GM23338 (cell line): ENCODE data around the gene CNPY2. TPM values are rescaled to one million over a fixed set of nuclear protein-coding genes. Genes with fewer than 3 reads are reported as not detected.
"Not testable (repeated sequence)": the region's sequence is repeated elsewhere in the genome, so short reads cannot be mapped to it uniquely, and the experiment has no call there.

Source experiments
- ATAC-seq: fragments of 200-7000 bp; cut with Tn5 transposase; 3 replicates; pipeline ENCODE4 v1.9.1; 2020
- DNase-seq: peaks from one replicate; pipeline ENCODE4 v3.0.0-alpha.2; 2015; ENCODE audit warnings: low spot score
- H2AFZ ChIP-seq: fragments of 200-600 bp; sonication (generic); 2 replicates; pipeline ENCODE4 v1.8.0; 2016; ENCODE audit warnings: antibody characterized with exemption, mild to moderate bottlenecking, moderate library complexity
- H3F3A ChIP-seq: fragments of 200-600 bp; sonication (generic); replicated peaks from 2 replicates; pipeline ENCODE4 v1.8.0; 2017; ENCODE audit warnings: antibody characterized with exemption, mixed run types, low read depth
- H3K27ac ChIP-seq: fragments of 200-600 bp; sonication (generic); 2 replicates; pipeline ENCODE4 v1.6.1; 2016; ENCODE audit warnings: low read depth
- H3K27me3 ChIP-seq: fragments of 200-600 bp; sonication (generic); 2 replicates; pipeline ENCODE4 v1.8.0; 2016; ENCODE audit warnings: mild to moderate bottlenecking, mixed run types, moderate library complexity; ENCODE audit not compliant: insufficient read depth
- H3K36me3 ChIP-seq: fragments of 200-600 bp; sonication (generic); 2 replicates; pipeline ENCODE4 v1.8.0; 2016; ENCODE audit warnings: mild to moderate bottlenecking; ENCODE audit not compliant: insufficient read depth
- H3K4me1 ChIP-seq: fragments of 200-600 bp; sonication (generic); 2 replicates; pipeline ENCODE4 v1.8.0; 2016; ENCODE audit warnings: mild to moderate bottlenecking, moderate library complexity; ENCODE audit not compliant: insufficient read depth
- H3K4me2 ChIP-seq: fragments of 200-600 bp; sonication (generic); 2 replicates; pipeline ENCODE4 v1.7.1; 2017; ENCODE audit warnings: mixed run types
- H3K4me3 ChIP-seq: fragments of 200-600 bp; sonication (generic); 2 replicates; pipeline ENCODE4 v1.6.1; 2016; ENCODE audit warnings: mixed run types
- H3K79me2 ChIP-seq: fragments of 200-600 bp; sonication (generic); replicated peaks from 2 replicates; pipeline ENCODE4 v1.8.0; 2017; ENCODE audit warnings: mild to moderate bottlenecking; ENCODE audit not compliant: insufficient read depth
- H3K9me2 ChIP-seq: fragments of 200-600 bp; sonication (generic); 2 replicates; pipeline ENCODE4 v1.8.0; 2017; ENCODE audit not compliant: insufficient read depth
- H4K20me1 ChIP-seq: fragments of 200-600 bp; sonication (generic); replicated peaks from 2 replicates; pipeline ENCODE4 v1.8.0; 2017; ENCODE audit warnings: mild to moderate bottlenecking; ENCODE audit not compliant: insufficient read depth
- H3K27ac Mint-ChIP-seq: 2 replicates; pipeline ENCODE4 v1.8.0; 2020; ENCODE audit warnings: inconsistent platforms, mild to moderate bottlenecking, moderate library complexity, mixed read lengths
- H3K27me3 Mint-ChIP-seq: 3 replicates; pipeline ENCODE4 v1.8.0; 2022; ENCODE audit warnings: low read depth, mild to moderate bottlenecking, moderate library complexity, mixed read lengths, inconsistent platforms; ENCODE audit not compliant: insufficient read depth, poor library complexity
- H3K36me3 Mint-ChIP-seq: 3 replicates; pipeline ENCODE4 v1.8.0; 2021; ENCODE audit warnings: low read depth, mild to moderate bottlenecking, inconsistent platforms, moderate library complexity, mixed read lengths
- H3K4me1 Mint-ChIP-seq: 3 replicates; pipeline ENCODE4 v1.8.0; 2020; ENCODE audit warnings: mild to moderate bottlenecking, inconsistent platforms, mixed read lengths
- H3K4me3 Mint-ChIP-seq: 3 replicates; pipeline ENCODE4 v1.8.0; 2021; ENCODE audit warnings: moderate library complexity, mild to moderate bottlenecking, inconsistent platforms, mixed read lengths
- H3K9me3 Mint-ChIP-seq: 3 replicates; pipeline ENCODE4 v1.8.0; 2020; ENCODE audit warnings: moderate library complexity, mild to moderate bottlenecking, inconsistent platforms, mixed read lengths
- CREB1 ChIP-seq: fragments of 250-450 bp; sonication (Bioruptor Pico); IDR thresholded peaks from 2 replicates; pipeline ENCODE4 v1.5.0; 2020; ENCODE audit warnings: low read depth, mild to moderate bottlenecking, moderate library complexity
- CTCF ChIP-seq, 2 experiments: fragments of 200-600 bp in 1 of 2; sonication (generic) in 1 of 2; conservative IDR thresholded peaks; 2 replicates each; pipeline versions ENCODE4 v1.5.1 to v1.6.1; 2016 to 2017; ENCODE audit warnings: antibody characterized with exemption in 2 of 2, low read depth in 2 of 2, mild to moderate bottlenecking in 2 of 2, moderate library complexity in 1 of 2
- ETS1 ChIP-seq: IDR thresholded peaks from 2 replicates; pipeline ENCODE4 v1.6.1; 2016; ENCODE audit warnings: antibody characterized with exemption
- EZH2 ChIP-seq: fragments of 200-600 bp; sonication (generic); IDR thresholded peaks from one replicate; pipeline ENCODE4 v1.8.0; 2017; ENCODE audit warnings: antibody characterized with exemption, mild to moderate bottlenecking, low read depth; ENCODE audit not compliant: unreplicated experiment
- EZH2phosphoT487 ChIP-seq: fragments of 200-600 bp; sonication (generic); IDR thresholded peaks from one replicate; pipeline ENCODE4 v1.8.1; 2018; ENCODE audit warnings: antibody characterized with exemption; ENCODE audit not compliant: unreplicated experiment
- NANOG ChIP-seq: IDR thresholded peaks from 2 replicates; pipeline ENCODE4 v1.6.1; 2016; ENCODE audit warnings: antibody characterized with exemption, borderline replicate concordance
- ZNF114 ChIP-seq: fragments of 250-450 bp; sonication (Bioruptor Pico); IDR thresholded peaks from 2 replicates; pipeline ENCODE4 v1.5.0; 2020; ENCODE audit warnings: mild to moderate bottlenecking, moderate library complexity
- ZNF331 ChIP-seq: fragments of 250-450 bp; sonication (Bioruptor Pico); IDR thresholded peaks from 2 replicates; pipeline ENCODE4 v1.5.0; 2020; ENCODE audit warnings: low read depth, mild to moderate bottlenecking, moderate library complexity
- polyA plus RNA-seq: library from polyadenylated mRNA; unstranded; fragments of >200 nt; fragmentation: Nextera tagmentation; extraction: Ambion mirVana; gene quantifications from 2 replicates; pipeline ENCODE4 v1.2.1, GENCODE V29; 2016
- total RNA-seq: library from RNA; depleted of rRNA; stranded (reverse); fragments of >200 nt; shearing (Covaris generic); gene quantifications from 2 replicates; pipeline ENCODE4 v1.2.3, GENCODE V29; 2014

CNPY2 gene
- total and polyA plus RNA-seq, 2 experiments from 2014 or later = 119 to 316 TPM

GRCh38 chr12:56274299-56274698 is 41.5 kb downstream of the CNPY2 start:
- H3K27ac Mint-ChIP-seq = no peak overlapping the region
- H3K36me3 ChIP-seq = peaks cover 47% of the 10 kb centered on the region

GRCh38 chr12:56272468-56272867 is 43.3 kb downstream of the CNPY2 start:
- H3K9me3 Mint-ChIP-seq, H3K27me3 ChIP-seq, H3K27me3 Mint-ChIP-seq, H3K9me2 ChIP-seq, ATAC-seq, H2AFZ ChIP-seq, H3K4me3 Mint-ChIP-seq, DNase-seq, H3K4me3 ChIP-seq, H3K4me1 ChIP-seq, H3K27ac ChIP-seq, H3K79me2 ChIP-seq, H3K4me2 ChIP-seq, H3K4me1 Mint-ChIP-seq, H3K27ac Mint-ChIP-seq, H4K20me1 ChIP-seq: not testable (repeated sequence)
- H3F3A ChIP-seq = peaks cover 34% of the 10 kb centered on the region
- peaks cover 37% of the 10 kb centered on the region for H3K36me3 ChIP-seq
- H3K36me3 Mint-ChIP-seq = peaks cover 74% of the 10 kb centered on the region

More at GRCh38 chr12:56274299-56274698, 41.5 kb downstream of the CNPY2 start:
- H2AFZ ChIP-seq = no peak overlapping the region
- H3K4me3 ChIP-seq = no peak overlapping the region
- H3K4me1 ChIP-seq = no peaks in the 10 kb centered on the region
- Mint-ChIP-seq H3K9me3 (no peaks in the 10 kb centered on the region), H3K4me3 (no peak overlapping the region), H3K4me1 (no peaks in the 10 kb centered on the region), H3K36me3 (peaks cover 82% of the 10 kb centered on the region), H3K27me3 (no peaks in the 10 kb centered on the region)
- no peaks in the 10 kb centered on the region for H3K9me2 ChIP-seq
- peaks cover 2% of the 10 kb centered on the region; the same call in 1 of the 2 replicates for H4K20me1 ChIP-seq
- H3K27me3 ChIP-seq = no peaks in the 10 kb centered on the region
- H3K4me2 ChIP-seq = no peak overlapping the region
- TF ChIP-seq NANOG (no peak), ZNF114 (CRISPR knock-in tag) (no peak), EZH2phosphoT487 (no peak), ETS1 (no peak), ZNF331 (CRISPR knock-in tag) (no peak)
- no peak overlapping the region for H3K27ac ChIP-seq
- H3F3A ChIP-seq = peaks cover 31% of the 10 kb centered on the region
- no peaks in the 10 kb centered on the region for H3K79me2 ChIP-seq
- no peak for DNase-seq
- no peak for ATAC-seq

GRCh38 chr12:56271031-56271430 is 44.8 kb downstream of the CNPY2 start:
- Mint-ChIP-seq H3K9me3 (no peaks in the 10 kb centered on the region; the same call in 2 of the 3 replicates), H3K27me3 (peaks cover 15% of the 10 kb centered on the region), H3K4me3 (no peak overlapping the region), H3K27ac (no peak overlapping the region), H3K36me3 (peaks cover 65% of the 10 kb centered on the region), H3K4me1 (peaks cover 10% of the 10 kb centered on the region)
- H4K20me1 ChIP-seq = peaks cover 2% of the 10 kb centered on the region; the same call in 1 of the 2 replicates
- no peaks in the 10 kb centered on the region for H3K27me3 ChIP-seq
- DNase-seq (peak; percentile 61), ATAC-seq (peak; percentile 18)
- H3F3A ChIP-seq = peaks cover 43% of the 10 kb centered on the region
- H3K79me2 ChIP-seq = no peaks in the 10 kb centered on the region
- no peak overlapping the region for H2AFZ ChIP-seq
- peak overlapping the region; percentile 30; the same call in 1 of the 2 replicates for H3K27ac ChIP-seq
- no peak overlapping the region for H3K4me2 ChIP-seq
- no peaks in the 10 kb centered on the region for H3K9me2 ChIP-seq
- H3K36me3 ChIP-seq = peaks cover 35% of the 10 kb centered on the region
- no peak overlapping the region for H3K4me3 ChIP-seq
- H3K4me1 ChIP-seq = peaks cover 5% of the 10 kb centered on the region; the same call in 1 of the 2 replicates
- TF ChIP-seq EZH2 (no peak), CTCF (conservative IDR thresholded peaks at IDR 0.05; ENCODE audit: low read depth in 2 of 2) (peak; percentile 62 to 75), CREB1 (no peak), ETS1 (no peak)
